GM23338 (cell line): ENCODE results near the gene B3GNT3.

Experiments used
- EZH2 ChIP-seq: fragments of 200-600 bp; sonication (generic); IDR thresholded peaks from one replicate; pipeline ENCODE4 v1.8.0; 2017; ENCODE audit warnings: antibody characterized with exemption, mild to moderate bottlenecking, low read depth; ENCODE audit not compliant: unreplicated experiment
- POLR2AphosphoS5 ChIP-seq: IDR thresholded peaks from 2 replicates; pipeline ENCODE4 v1.6.1; 2016; ENCODE audit warnings: antibody characterized with exemption, low read depth

GRCh38 chr19:17767559-17767958 lies 27.4 kb upstream of the B3GNT3 start:
- TF ChIP-seq POLR2AphosphoS5 (no peak), EZH2 (no peak)
